Smooth muscle cell (in vitro differentiated cells): Measurements from ENCODE around the gene PGGHG. TPM values are rescaled to one million over a fixed set of nuclear protein-coding genes. Genes with fewer than 3 reads are reported as not detected.
A peak's percentile ranks its signal among the peaks of the same experiment; 100 is the strongest.

ENCODE experiments used
- DNase-seq: peaks from one replicate; lab custom pipeline; 2025; ENCODE audit not compliant: unreplicated experiment; lab: John Stamatoyannopoulos, UW
- H2AFZ ChIP-seq: fragments of 200-600 bp; sonication (generic); 2 replicates; pipeline ENCODE4 v1.6.0; 2016; ENCODE audit warnings: antibody characterized with exemption, low read depth, mild to moderate bottlenecking
- H3F3A ChIP-seq: fragments of 200-600 bp; sonication (generic); 2 replicates; pipeline ENCODE4 v1.6.0; 2017; ENCODE audit warnings: antibody characterized with exemption, low read depth
- H3K27ac ChIP-seq: fragments of 200-600 bp; sonication (generic); 2 replicates; pipeline ENCODE4 v1.5.1; 2016; ENCODE audit warnings: low read depth, mild to moderate bottlenecking
- H3K27me3 ChIP-seq: fragments of 200-600 bp; sonication (generic); 2 replicates; pipeline ENCODE4 v1.6.1; 2016; ENCODE audit warnings: low read depth, mild to moderate bottlenecking
- H3K36me3 ChIP-seq: fragments of 200-600 bp; sonication (generic); 2 replicates; pipeline ENCODE4 v1.5.1; 2016; ENCODE audit warnings: low read depth
- H3K4me1 ChIP-seq: fragments of 200-600 bp; sonication (generic); 2 replicates; pipeline ENCODE4 v1.5.1; 2016; ENCODE audit warnings: low read depth
- H3K4me2 ChIP-seq: fragments of 200-600 bp; sonication (generic); 2 replicates; pipeline ENCODE4 v1.6.0; 2016; ENCODE audit warnings: mild to moderate bottlenecking
- H3K4me3 ChIP-seq: fragments of 200-600 bp; sonication (generic); 2 replicates; pipeline ENCODE4 v1.5.1; 2016; ENCODE audit warnings: mild to moderate bottlenecking
- H3K79me2 ChIP-seq: fragments of 200-600 bp; sonication (generic); 2 replicates; pipeline ENCODE4 v1.6.0; 2016; ENCODE audit warnings: low read depth, mild to moderate bottlenecking
- H3K9ac ChIP-seq: fragments of 200-600 bp; sonication (generic); 2 replicates; pipeline ENCODE4 v1.6.0; 2016; ENCODE audit warnings: low read depth
- H3K9me3 ChIP-seq: fragments of 200-600 bp; sonication (generic); replicated peaks from 2 replicates; pipeline ENCODE4 v1.5.1; 2016; ENCODE audit warnings: low read depth
- H4K20me1 ChIP-seq: fragments of 200-600 bp; sonication (generic); 2 replicates; pipeline ENCODE4 v1.6.0; 2016; ENCODE audit warnings: low read depth
- CTCF ChIP-seq: fragments of 200-600 bp; sonication (generic); IDR thresholded peaks from 2 replicates; pipeline ENCODE4 v1.5.1; 2017; ENCODE audit warnings: borderline replicate concordance, mild to moderate bottlenecking, antibody characterized with exemption; ENCODE audit not compliant: insufficient read depth, poor library complexity, severe bottlenecking
- WGBS: methylation state at CpG from one replicate; pipeline ENCODE4 v1.1.7; 2016; ENCODE audit warnings: low lambda C conversion rate; 5-methylcytosine and 5-hydroxymethylcytosine counted together
- polyA plus RNA-seq: library from polyadenylated mRNA; unstranded; fragments of >200 nt; fragmentation: Nextera tagmentation; extraction: Ambion mirVana; gene quantifications from 2 replicates; pipeline ENCODE4 v1.2.1, GENCODE V29; 2016
- total RNA-seq: library from RNA; depleted of rRNA; stranded (reverse); fragments of >200 nt; gene quantifications from 2 replicates; pipeline ENCODE4 v1.2.3, GENCODE V29; 2014

The PGGHG gene
- total and polyA plus RNA-seq, 2 experiments from 2014 or later: 8.6 to 16.6 TPM

DNA sequence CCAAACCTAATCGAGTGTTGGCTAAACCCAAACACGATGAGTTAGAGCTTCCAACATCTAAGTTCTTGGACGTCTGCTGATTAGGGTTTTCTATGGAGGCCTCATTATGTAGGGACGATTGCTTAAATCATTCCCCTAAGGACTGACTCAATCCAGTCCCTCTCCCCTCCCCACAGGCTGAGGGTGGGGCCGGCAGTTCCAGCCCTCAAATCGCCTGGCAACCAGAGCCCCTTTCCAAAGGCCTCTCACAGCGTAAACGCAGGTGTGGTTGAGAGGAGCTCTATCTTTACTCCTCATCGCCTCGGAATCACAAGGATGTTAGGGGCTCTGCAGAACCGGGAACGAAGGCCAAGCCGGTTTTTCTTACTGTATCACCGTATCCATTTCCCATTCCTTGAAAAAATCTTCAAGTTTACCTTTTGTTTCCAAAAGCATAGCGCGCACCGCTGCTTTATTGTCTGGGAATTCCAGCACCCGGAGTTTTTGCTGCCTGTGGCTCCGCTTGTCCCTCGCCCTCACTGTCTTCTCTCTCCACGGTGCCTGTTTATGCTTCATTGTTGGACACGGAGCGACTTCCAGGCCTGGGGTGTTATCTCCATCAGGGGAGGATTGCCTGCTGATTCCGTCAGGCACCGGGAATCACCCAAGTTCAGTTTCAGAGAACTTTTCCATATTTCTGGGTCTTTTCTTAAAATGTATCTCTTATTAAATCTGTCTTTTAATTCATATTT lies 45.5 kb downstream of the PGGHG start:
- 3% methylated on average over 25 of the region's 25 CpGs for WGBS
- DNase-seq: no peak
- no peak for TF ChIP-seq CTCF
- no peaks in the 10 kb centered on the region for H3K36me3 ChIP-seq
- peak overlapping the region; percentile 51 for H2AFZ ChIP-seq
- H4K20me1 ChIP-seq: no peaks in the 10 kb centered on the region
- H3K4me1 ChIP-seq: peaks cover 38% of the 10 kb centered on the region
- peaks cover 2% of the 10 kb centered on the region for H3F3A ChIP-seq
- no peaks in the 10 kb centered on the region for H3K27me3 ChIP-seq
- H3K4me2 ChIP-seq: peak overlapping the region; percentile 77
- peak overlapping the region; percentile 87 for H3K27ac ChIP-seq
- no peaks in the 10 kb centered on the region for H3K79me2 ChIP-seq
- peak overlapping the region; percentile 23 for H3K4me3 ChIP-seq
- H3K9me3 ChIP-seq: no peaks in the 10 kb centered on the region
- H3K9ac ChIP-seq: peak overlapping the region; percentile 31

DNA sequence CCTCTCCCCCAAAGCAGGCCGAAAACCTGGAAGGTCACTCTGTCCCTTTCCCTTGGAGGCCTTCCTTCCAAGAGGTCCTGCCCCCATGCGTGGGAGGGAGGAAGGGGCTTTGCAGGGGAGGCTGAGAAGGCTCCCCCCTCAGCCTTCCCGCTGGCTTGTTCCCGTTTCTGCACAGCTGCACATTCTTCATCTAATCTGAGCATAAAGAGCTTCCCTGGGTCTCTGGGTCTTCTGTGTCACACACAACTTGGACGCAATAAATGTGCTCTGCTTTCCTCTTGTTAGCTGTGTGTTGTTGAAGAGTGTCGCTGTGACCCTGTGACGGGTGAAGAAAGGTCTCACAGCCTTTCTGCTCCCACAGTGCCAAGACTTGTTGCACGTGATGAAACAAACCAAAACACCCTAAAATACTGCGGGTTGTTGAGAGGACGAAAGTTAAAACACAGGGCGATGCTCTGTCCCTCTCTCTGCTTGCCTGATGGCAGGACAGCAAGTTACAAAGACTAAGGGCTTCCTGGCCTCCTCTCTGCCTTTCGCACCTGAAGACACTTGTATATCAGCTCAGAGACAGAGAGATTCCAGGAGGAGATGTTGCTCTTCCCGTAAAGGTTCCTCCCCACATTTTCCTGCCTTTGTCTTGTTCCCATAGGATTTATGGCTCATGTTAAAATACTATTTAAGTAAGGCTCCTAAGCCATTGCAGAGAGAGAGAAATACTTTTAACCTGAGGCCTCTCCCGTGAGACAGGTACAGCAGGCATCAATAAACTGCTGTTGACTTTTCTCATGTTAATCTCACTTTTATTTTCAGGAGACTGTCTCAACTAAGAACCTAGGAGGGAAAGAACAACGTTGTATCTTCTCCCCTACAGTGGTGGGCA lies 47.1 kb downstream of the PGGHG start:
- Histone ChIP-seq H3K79me2 (no peaks in the 10 kb centered on the region), H3K36me3 (no peaks in the 10 kb centered on the region), H3K27ac (peak overlapping the region; percentile 87), H2AFZ (peak overlapping the region; percentile 45), H3F3A (no peaks in the 10 kb centered on the region), H3K4me3 (no peak overlapping the region), H3K4me1 (peaks cover 43% of the 10 kb centered on the region), H3K9ac (no peak overlapping the region), H3K4me2 (peak overlapping the region; percentile 77), H3K27me3 (peaks cover 4% of the 10 kb centered on the region), H3K9me3 (no peaks in the 10 kb centered on the region), H4K20me1 (no peaks in the 10 kb centered on the region)
- 33% methylated on average over 15 of the region's 15 CpGs for WGBS
- DNase-seq: no peak
- no peak for TF ChIP-seq CTCF

- H3K4me2 ChIP-seq: peak overlapping the region; percentile 77
- DNase-seq: no peak
- no peaks in the 10 kb centered on the region for H3K9me3 ChIP-seq
- no peak overlapping the region for H3K4me3 ChIP-seq
- TF ChIP-seq CTCF: no peak
- H3K27ac ChIP-seq: peak overlapping the region; percentile 87
- no peaks in the 10 kb centered on the region for H3K36me3 ChIP-seq
- no peaks in the 10 kb centered on the region for H4K20me1 ChIP-seq
- no peak overlapping the region for H3K9ac ChIP-seq
- peaks cover 43% of the 10 kb centered on the region for H3K4me1 ChIP-seq
- H3K27me3 ChIP-seq: peaks cover 4% of the 10 kb centered on the region
- 73% methylated on average over 4 of the region's 4 CpGs for WGBS
- no peaks in the 10 kb centered on the region for H3K79me2 ChIP-seq
- peak overlapping the region; percentile 21 for H2AFZ ChIP-seq
- H3F3A ChIP-seq: no peaks in the 10 kb centered on the region
Observed at GRCh38 chr11:336659-337198, 47.8 kb downstream of the PGGHG start.
